ENCODE data around the gene FLVCR2.

Gene FLVCR2

DNA sequence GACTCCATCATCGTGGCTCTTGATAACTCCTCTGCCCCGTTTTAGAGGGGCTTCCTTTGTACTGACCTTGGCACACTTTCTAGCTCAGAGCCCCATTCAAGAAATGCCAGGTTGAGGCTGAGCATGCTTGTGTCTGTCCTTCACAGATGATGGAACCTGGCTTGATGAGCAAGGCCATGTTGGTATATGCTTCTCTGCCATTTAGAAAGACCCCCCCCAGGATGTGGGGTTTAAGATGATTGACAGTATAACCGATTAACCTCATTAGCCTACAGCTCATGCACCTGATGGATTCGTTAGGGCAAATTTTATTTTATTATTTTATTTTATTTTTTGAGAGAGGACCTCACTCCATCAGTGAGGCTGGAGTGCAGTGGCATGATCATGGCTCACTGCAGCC is 35.2 kb upstream of the FLVCR2 start:
- DNase-seq (ENCODE audit: low read depth): no peak
- H3K4me3 ChIP-seq (ENCODE audit: low read length): no peak overlapping the region

DNA sequence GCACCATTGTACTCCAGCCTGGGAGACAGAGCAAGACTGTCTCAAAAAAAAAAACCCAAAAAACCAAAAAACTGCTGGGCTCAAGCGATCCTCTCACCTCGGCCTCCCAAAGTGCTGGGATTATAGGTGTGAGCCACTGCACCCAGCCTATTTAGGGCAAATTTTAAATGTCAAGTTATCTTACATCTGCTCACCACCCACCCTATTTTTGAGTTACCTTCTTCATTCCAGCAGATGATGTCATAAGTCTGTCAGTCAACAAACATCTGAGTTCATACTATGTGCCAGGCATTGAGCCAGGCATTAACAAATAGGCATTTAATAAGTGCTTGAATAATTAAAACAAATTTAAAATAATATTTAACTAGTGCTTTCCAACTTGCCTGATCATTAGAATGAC is 34.6 kb upstream of the FLVCR2 start:
- Histone ChIP-seq H3K4me3 (ENCODE audit: low read length) (no peak overlapping the region), H3K27me3 (replicated peaks; ENCODE audit: control insufficient read depth, insufficient read depth, low read length) (no peaks in the 10 kb centered on the region), H3K36me3 (ENCODE audit: control insufficient read depth, insufficient read depth, low read length, severe bottlenecking) (no peaks in the 10 kb centered on the region), H3K4me1 (ENCODE audit: control insufficient read depth, insufficient read depth, low read length) (peaks cover 26% of the 10 kb centered on the region), H3K9ac (ENCODE audit: low read length) (no peak overlapping the region), H3K9me3 (ENCODE audit: control insufficient read depth, low read length) (no peaks in the 10 kb centered on the region)
- DNase-seq (ENCODE audit: low read depth): no peak

More for the DNA sequence above, 35.2 kb upstream of the FLVCR2 start:
- Histone ChIP-seq H3K4me1 (ENCODE audit: control insufficient read depth, insufficient read depth, low read length) (peaks cover 22% of the 10 kb centered on the region), H3K36me3 (ENCODE audit: control insufficient read depth, insufficient read depth, low read length, severe bottlenecking) (no peaks in the 10 kb centered on the region), H3K9me3 (ENCODE audit: control insufficient read depth, low read length) (no peaks in the 10 kb centered on the region), H3K27me3 (replicated peaks; ENCODE audit: control insufficient read depth, insufficient read depth, low read length) (no peaks in the 10 kb centered on the region), H3K9ac (ENCODE audit: low read length) (peak overlapping the region; percentile 24)

DNA sequence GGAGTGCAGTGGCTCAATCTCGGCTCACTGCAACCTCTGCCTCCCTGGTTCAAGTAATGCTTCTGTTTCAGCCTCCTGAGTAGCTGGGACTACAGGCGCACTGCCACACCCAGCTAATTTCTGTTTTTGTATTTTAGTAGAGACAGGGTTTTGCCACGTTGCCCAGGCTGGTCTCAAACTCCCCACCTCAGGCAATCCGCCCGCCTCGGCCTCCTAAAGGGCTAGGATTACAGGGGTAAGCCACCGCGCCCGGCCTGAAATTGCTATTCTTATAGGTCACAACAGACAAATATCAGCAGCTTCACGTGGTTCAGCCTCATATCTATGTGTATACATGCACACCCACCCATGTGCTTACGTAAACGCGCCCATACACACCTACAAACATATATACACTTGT is 32.5 kb upstream of the FLVCR2 start:
- DNase-seq (ENCODE audit: low read depth): no peak
- H3K9ac ChIP-seq (ENCODE audit: low read length): no peak overlapping the region

DNA sequence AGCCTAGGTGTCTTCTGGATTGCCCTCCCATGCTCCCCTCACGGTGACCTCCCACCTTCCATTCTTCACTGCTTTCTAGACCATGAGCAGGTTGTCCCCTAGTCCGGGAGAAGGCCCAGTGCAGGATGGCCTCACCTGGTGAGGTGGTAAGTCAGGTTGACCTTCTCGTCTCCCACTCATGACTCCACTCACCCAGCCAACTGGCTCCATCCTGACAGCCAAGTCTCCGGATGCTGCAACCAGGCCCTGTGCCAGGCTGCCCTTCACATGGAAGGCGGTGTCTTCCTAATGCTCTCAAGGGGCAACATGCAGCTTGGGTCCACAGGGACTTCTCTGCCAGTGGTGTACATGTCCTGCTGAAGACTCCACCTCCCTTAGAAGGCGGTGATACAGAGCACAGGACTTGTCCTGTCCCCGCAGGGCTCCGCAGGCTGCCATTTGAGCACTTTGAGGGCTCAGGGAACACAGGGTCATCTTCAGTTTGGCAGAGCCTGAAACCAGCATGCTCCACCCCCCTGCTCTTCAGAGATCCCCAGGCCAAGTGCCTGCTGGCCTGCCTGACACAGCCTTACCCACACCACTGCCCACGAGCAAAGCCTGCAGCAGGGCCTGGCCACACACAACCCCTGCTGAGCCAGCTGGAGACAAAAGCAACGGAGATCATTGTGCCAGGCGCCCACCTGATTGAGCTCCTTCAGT is 30.7 kb upstream of the FLVCR2 start:
- Histone ChIP-seq H3K9ac (ENCODE audit: low read length) (no peak overlapping the region), H3K4me3 (ENCODE audit: low read length) (no peak overlapping the region), H3K4me1 (ENCODE audit: control insufficient read depth, insufficient read depth, low read length) (peaks cover 25% of the 10 kb centered on the region), H3K9me3 (ENCODE audit: control insufficient read depth, low read length) (no peaks in the 10 kb centered on the region), H3K36me3 (ENCODE audit: control insufficient read depth, insufficient read depth, low read length, severe bottlenecking) (no peaks in the 10 kb centered on the region), H3K27me3 (replicated peaks; ENCODE audit: control insufficient read depth, insufficient read depth, low read length) (peaks cover 6% of the 10 kb centered on the region)
- DNase-seq (ENCODE audit: low read depth): no peak

More for the DNA sequence above, 32.5 kb upstream of the FLVCR2 start:
- no peaks in the 10 kb centered on the region for H3K9me3 ChIP-seq (ENCODE audit: control insufficient read depth, low read length)
- no peaks in the 10 kb centered on the region for H3K27me3 ChIP-seq (replicated peaks; ENCODE audit: control insufficient read depth, insufficient read depth, low read length)
- H3K4me1 ChIP-seq (ENCODE audit: control insufficient read depth, insufficient read depth, low read length): peaks cover 32% of the 10 kb centered on the region
- H3K36me3 ChIP-seq (ENCODE audit: control insufficient read depth, insufficient read depth, low read length, severe bottlenecking): no peaks in the 10 kb centered on the region
- no peak overlapping the region for H3K4me3 ChIP-seq (ENCODE audit: low read length)

DNA sequence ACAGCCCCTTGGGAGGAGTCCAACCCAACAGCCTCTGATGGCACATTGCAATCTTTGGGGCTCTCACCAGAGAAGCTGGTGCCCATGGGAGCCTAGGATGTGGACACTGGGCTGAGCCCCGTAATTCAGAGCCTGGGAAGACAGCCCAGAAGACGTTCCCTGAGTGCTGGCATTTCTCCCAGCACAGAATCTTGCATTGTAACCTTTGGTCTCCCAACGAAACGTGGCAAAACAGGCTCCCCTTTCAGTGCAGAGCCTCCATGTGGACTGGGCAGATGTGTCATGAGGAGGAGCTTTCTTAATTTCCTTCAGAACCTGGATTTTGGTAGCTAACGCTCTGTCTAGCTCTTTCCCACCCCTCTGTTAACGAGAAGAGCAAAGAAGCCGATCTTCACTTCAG is 29.9 kb upstream of the FLVCR2 start:
- Histone ChIP-seq H3K9ac (ENCODE audit: low read length) (no peak overlapping the region), H3K27me3 (replicated peaks; ENCODE audit: control insufficient read depth, insufficient read depth, low read length) (peaks cover 9% of the 10 kb centered on the region), H3K36me3 (ENCODE audit: control insufficient read depth, insufficient read depth, low read length, severe bottlenecking) (no peaks in the 10 kb centered on the region), H3K9me3 (ENCODE audit: control insufficient read depth, low read length) (no peaks in the 10 kb centered on the region), H3K4me1 (ENCODE audit: control insufficient read depth, insufficient read depth, low read length) (peaks cover 19% of the 10 kb centered on the region), H3K4me3 (ENCODE audit: low read length) (no peak overlapping the region)
- DNase-seq (ENCODE audit: low read depth): no peak

DNA sequence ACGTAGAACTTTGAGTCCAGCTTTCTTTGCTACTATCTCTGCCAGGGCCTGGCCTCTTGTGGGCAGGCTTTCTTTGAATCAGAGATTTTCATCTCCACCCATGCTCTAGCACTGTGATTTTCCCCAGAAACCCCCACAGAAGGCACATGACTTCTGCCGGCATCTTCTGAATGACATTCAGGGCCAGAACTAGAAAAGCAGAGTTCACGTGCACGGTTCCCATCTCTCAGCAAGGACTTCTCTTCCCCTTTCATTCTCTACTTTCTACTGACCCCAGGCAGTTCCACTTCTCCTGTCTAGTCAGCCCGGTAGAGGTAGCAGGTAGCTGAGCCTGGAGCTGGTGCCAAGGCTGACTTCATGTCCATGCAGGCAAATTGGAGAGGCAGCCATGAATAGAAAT is 29.3 kb upstream of the FLVCR2 start:
- peaks cover 9% of the 10 kb centered on the region for H3K27me3 ChIP-seq (replicated peaks; ENCODE audit: control insufficient read depth, insufficient read depth, low read length)
- H3K4me1 ChIP-seq (ENCODE audit: control insufficient read depth, insufficient read depth, low read length): peaks cover 19% of the 10 kb centered on the region
- H3K9ac ChIP-seq (ENCODE audit: low read length): no peak overlapping the region
- DNase-seq (ENCODE audit: low read depth): no peak
- H3K36me3 ChIP-seq (ENCODE audit: control insufficient read depth, insufficient read depth, low read length, severe bottlenecking): no peaks in the 10 kb centered on the region
- no peaks in the 10 kb centered on the region for H3K9me3 ChIP-seq (ENCODE audit: control insufficient read depth, low read length)
- H3K4me3 ChIP-seq (ENCODE audit: low read length): no peak overlapping the region

DNA sequence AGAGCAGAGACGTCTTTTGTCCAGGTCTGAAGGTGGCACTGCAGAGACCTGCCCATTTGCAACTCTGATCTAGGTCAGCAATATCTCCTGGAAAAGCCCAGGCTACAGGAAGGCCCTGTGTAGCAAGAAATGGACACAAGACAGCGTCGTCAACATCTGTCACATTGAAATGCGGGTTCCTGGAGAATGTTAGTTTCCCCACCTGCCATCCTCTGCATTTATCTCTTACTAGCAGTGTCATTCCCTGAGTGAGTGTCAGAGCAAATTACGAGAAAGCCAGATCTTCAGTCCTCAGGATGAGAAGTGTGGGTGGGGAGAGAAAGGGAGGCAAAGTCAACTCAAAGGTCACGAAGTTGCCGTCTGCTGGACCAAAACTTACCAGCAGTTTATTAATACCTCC is 27.4 kb upstream of the FLVCR2 start:
- DNase-seq (ENCODE audit: low read depth): no peak
- no peak overlapping the region for H3K9ac ChIP-seq (ENCODE audit: low read length)
- H3K4me1 ChIP-seq (ENCODE audit: control insufficient read depth, insufficient read depth, low read length): peaks cover 19% of the 10 kb centered on the region
- H3K27me3 ChIP-seq (replicated peaks; ENCODE audit: control insufficient read depth, insufficient read depth, low read length): peaks cover 9% of the 10 kb centered on the region
- H3K9me3 ChIP-seq (ENCODE audit: control insufficient read depth, low read length): no peaks in the 10 kb centered on the region
- H3K36me3 ChIP-seq (ENCODE audit: control insufficient read depth, insufficient read depth, low read length, severe bottlenecking): no peaks in the 10 kb centered on the region
- no peak overlapping the region for H3K4me3 ChIP-seq (ENCODE audit: low read length)

DNA sequence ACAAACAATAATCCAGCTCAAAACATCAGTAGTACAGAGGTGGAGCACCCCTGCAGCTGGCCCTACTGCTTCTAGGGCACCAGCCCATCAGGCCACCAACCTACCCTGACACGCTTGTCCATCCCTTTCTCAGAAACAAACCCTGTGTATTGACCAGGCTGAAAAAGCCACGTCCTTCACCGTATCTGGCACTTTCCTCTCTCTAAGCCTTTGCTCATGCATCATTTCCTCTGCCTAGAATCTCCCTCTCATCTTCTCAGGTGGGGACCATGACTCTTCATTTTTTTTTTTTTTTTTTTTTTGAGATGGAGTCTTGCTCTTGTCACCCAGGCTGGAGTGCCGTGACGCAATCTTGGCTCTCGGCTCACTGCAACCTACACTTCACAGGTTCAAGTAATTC is 25.3 kb upstream of the FLVCR2 start:
- no peaks in the 10 kb centered on the region for H3K36me3 ChIP-seq (ENCODE audit: control insufficient read depth, insufficient read depth, low read length, severe bottlenecking)
- H3K4me3 ChIP-seq (ENCODE audit: low read length): no peak overlapping the region
- H3K9me3 ChIP-seq (ENCODE audit: control insufficient read depth, low read length): peaks cover 4% of the 10 kb centered on the region
- H3K4me1 ChIP-seq (ENCODE audit: control insufficient read depth, insufficient read depth, low read length): peaks cover 11% of the 10 kb centered on the region
- DNase-seq (ENCODE audit: low read depth): no peak
- H3K27me3 ChIP-seq (replicated peaks; ENCODE audit: control insufficient read depth, insufficient read depth, low read length): peaks cover 13% of the 10 kb centered on the region
- no peak overlapping the region for H3K9ac ChIP-seq (ENCODE audit: low read length)

DNA sequence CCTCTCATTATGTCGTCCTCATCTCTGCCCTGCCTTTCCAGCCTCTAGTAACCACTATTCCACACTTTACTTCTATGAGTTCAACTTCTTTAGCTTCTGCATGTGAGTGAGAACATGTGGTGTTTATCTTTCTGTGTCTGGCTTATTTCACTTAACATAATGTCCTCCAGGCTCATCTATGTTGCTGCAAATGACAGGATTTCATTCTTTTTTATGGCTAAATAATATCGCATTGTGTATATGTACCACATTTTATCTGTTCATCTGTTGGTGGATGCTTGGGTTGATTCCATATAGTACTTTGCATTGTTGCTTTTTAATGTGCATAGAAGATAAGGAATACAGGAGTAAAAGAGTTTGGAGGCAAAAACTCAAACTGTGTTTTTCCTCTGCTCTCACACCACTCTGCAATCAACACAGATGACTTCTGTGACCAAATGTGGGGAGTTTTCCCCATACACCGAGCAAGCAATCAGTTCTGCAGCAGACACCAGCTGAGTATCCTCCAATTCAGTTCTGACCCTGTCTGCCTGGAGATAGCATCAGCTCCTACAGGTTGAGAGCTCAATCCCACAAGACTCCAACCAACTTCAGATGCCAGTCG is 24.6 kb upstream of the FLVCR2 start:
- peaks cover 6% of the 10 kb centered on the region for H3K4me1 ChIP-seq (ENCODE audit: control insufficient read depth, insufficient read depth, low read length)
- peaks cover 4% of the 10 kb centered on the region for H3K9me3 ChIP-seq (ENCODE audit: control insufficient read depth, low read length)
- no peaks in the 10 kb centered on the region for H3K36me3 ChIP-seq (ENCODE audit: control insufficient read depth, insufficient read depth, low read length, severe bottlenecking)
- H3K9ac ChIP-seq (ENCODE audit: low read length): no peak overlapping the region
- H3K4me3 ChIP-seq (ENCODE audit: low read length): no peak overlapping the region
- no peak for DNase-seq (ENCODE audit: low read depth)
- peaks cover 13% of the 10 kb centered on the region for H3K27me3 ChIP-seq (replicated peaks; ENCODE audit: control insufficient read depth, insufficient read depth, low read length)

DNA sequence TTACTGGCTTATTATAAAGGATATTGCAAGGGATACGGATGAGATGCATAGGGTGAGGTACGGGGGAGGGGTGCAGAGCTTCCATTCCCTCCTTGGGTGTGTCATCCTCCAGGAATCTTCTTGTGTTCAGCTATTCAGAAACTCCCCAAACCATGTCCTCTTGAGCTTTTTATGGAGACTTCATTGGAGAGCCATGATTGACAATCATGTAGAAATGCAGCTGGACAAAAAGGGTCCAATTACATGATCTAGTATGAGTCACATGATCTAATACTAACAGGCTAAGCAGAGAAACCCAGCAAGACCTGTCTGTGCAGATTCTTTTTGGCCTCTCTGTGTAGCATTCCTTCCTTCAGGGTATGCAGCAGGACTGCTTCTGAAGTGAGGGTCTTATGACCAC is 23.9 kb upstream of the FLVCR2 start:
- DNase-seq (ENCODE audit: low read depth): no peak
- Histone ChIP-seq H3K27me3 (replicated peaks; ENCODE audit: control insufficient read depth, insufficient read depth, low read length) (peaks cover 13% of the 10 kb centered on the region), H3K4me3 (ENCODE audit: low read length) (no peak overlapping the region), H3K4me1 (ENCODE audit: control insufficient read depth, insufficient read depth, low read length) (peaks cover under 1% of the 10 kb centered on the region), H3K9me3 (ENCODE audit: control insufficient read depth, low read length) (peaks cover 4% of the 10 kb centered on the region), H3K36me3 (ENCODE audit: control insufficient read depth, insufficient read depth, low read length, severe bottlenecking) (no peaks in the 10 kb centered on the region), H3K9ac (ENCODE audit: low read length) (no peak overlapping the region)

DNA sequence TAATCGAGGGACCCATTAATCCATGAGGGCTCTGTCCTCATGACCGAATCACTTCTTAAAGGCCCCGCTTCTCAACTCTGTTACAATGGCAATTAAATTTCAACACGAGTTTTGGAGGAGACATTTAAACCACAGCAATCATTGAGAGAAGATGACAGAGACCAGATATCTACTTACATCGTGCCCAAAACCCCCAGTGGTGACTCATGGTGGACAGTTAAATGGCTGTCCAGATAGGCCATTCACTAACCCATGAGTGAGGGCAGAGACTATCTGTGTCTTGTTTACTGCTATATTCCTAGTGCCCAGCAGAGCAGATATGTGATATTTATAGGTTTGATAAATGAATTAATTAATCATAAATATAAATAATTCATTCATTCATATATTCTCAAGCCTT is 20.0 kb upstream of the FLVCR2 start:
- Histone ChIP-seq H3K4me1 (ENCODE audit: control insufficient read depth, insufficient read depth, low read length) (peaks cover 14% of the 10 kb centered on the region), H3K36me3 (ENCODE audit: control insufficient read depth, insufficient read depth, low read length, severe bottlenecking) (no peaks in the 10 kb centered on the region), H3K9me3 (ENCODE audit: control insufficient read depth, low read length) (peaks cover 4% of the 10 kb centered on the region), H3K27me3 (replicated peaks; ENCODE audit: control insufficient read depth, insufficient read depth, low read length) (peaks cover 8% of the 10 kb centered on the region), H3K9ac (ENCODE audit: low read length) (no peak overlapping the region), H3K4me3 (ENCODE audit: low read length) (no peak overlapping the region)
- no peak for DNase-seq (ENCODE audit: low read depth)

DNA sequence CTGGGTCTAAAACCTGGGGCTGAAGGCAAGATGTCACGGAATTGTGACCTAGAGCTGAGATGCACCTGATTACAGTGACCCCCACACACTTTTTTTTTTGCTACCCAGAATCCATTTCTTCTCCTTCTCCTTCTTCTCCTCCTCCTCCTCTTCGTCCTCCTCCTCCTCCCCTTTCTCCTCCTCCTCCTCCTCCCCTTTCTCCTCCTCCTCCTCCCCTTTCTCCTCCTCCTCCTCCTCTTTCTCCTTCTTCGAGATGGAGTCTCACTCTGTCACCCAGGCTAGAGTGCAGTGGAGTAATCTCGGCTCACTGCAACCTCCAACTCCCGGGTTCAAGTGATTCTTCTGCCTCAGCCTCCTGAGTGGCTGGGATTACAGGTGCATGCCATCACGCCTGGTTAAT is 19.4 kb upstream of the FLVCR2 start:
- no peak for DNase-seq (ENCODE audit: low read depth)
- peaks cover 14% of the 10 kb centered on the region for H3K4me1 ChIP-seq (ENCODE audit: control insufficient read depth, insufficient read depth, low read length)

More for the DNA sequence above, 19.4 kb upstream of the FLVCR2 start:
- Histone ChIP-seq H3K27me3 (replicated peaks; ENCODE audit: control insufficient read depth, insufficient read depth, low read length) (peaks cover 13% of the 10 kb centered on the region), H3K9me3 (ENCODE audit: control insufficient read depth, low read length) (peaks cover 4% of the 10 kb centered on the region), H3K9ac (ENCODE audit: low read length) (no peak overlapping the region), H3K36me3 (ENCODE audit: control insufficient read depth, insufficient read depth, low read length, severe bottlenecking) (no peaks in the 10 kb centered on the region), H3K4me3 (ENCODE audit: low read length) (no peak overlapping the region)

Data from adipocyte (in vitro differentiated cells).